ENCODE results near the gene COL6A5.

- TF ChIP-seq CTCF (IDR thresholded peaks at IDR 0.05; ENCODE audit: low read depth, low read length, missing input control) = no peak
- no peak for TF ChIP-seq ATF3 (IDR thresholded peaks at IDR 0.05)
These were observed 4.1 kb upstream of the COL6A5 start for GRCh38 chr3:130341388-130341787.
